ENCODE measurements around the gene FHIT. TPM values are rescaled to one million over a fixed set of nuclear protein-coding genes. Genes with fewer than 3 reads are reported as not detected.

The FHIT gene
- total RNA-seq, 1 experiment from 2014 or later: 20.1 TPM

- Mint-ChIP-seq H3K27ac (ENCODE audit: low read depth, unreplicated experiment) (no peak overlapping the region), H3K4me1 (ENCODE audit: insufficient read depth, unreplicated experiment) (peaks cover 33% of the 10 kb centered on the region), H3K36me3 (ENCODE audit: insufficient read depth, unreplicated experiment) (no peaks in the 10 kb centered on the region), H3K4me3 (ENCODE audit: unreplicated experiment) (no peak overlapping the region), H3K9me3 (ENCODE audit: unreplicated experiment) (no peaks in the 10 kb centered on the region), H3K27me3 (ENCODE audit: insufficient read depth, unreplicated experiment) (no peaks in the 10 kb centered on the region)
- BruUV-seq (replicated peaks): no TSS peak
- intact Hi-C loops (cut with micrococcal nuclease): no loop called here
- no peak for TF ChIP-seq CTCF (IDR thresholded peaks at IDR 0.05; ENCODE audit: unreplicated experiment)
- ChIA-PET CTCF (no interaction called here), POLR2A (no interaction called here)
- no peak for DNase-seq (ENCODE audit: unreplicated experiment)
Measured at GRCh38 chr3:59880717-59881116, 1370.5 kb downstream of the FHIT start.

DNA sequence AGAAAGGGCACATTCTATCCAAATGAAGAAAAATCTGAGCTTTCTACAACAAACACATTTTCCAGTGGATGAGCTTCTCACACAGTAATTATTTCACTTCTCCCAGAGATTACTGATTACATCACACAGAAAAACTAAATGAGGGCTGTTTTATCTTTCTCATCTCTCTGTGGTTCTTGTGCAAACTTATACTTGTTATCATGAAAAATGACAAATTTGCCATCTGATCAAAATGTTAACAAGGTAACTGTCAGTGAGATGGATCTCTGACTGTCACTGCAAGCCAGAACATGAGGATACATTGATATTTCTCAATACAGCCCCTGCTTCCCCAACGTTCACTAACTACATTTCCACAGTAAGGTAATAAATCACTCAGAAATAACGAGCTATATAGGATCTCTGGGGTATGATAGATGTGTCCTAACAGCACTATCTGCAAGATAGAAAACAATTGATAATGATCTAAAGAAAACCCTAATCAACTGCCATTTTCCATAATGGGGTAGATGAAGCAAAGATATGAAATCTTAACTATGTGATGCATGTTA is 1372.1 kb downstream of the FHIT start:
- DNase-seq (ENCODE audit: unreplicated experiment): no peak
- no peak for TF ChIP-seq CTCF (IDR thresholded peaks at IDR 0.05; ENCODE audit: unreplicated experiment)
- BruUV-seq (replicated peaks): no TSS peak
- peaks cover 33% of the 10 kb centered on the region for H3K4me1 Mint-ChIP-seq (ENCODE audit: insufficient read depth, unreplicated experiment)
- no peak overlapping the region for H3K4me3 Mint-ChIP-seq (ENCODE audit: unreplicated experiment)
- no peaks in the 10 kb centered on the region for H3K27me3 Mint-ChIP-seq (ENCODE audit: insufficient read depth, unreplicated experiment)
- H3K36me3 Mint-ChIP-seq (ENCODE audit: insufficient read depth, unreplicated experiment): no peaks in the 10 kb centered on the region
- no peak overlapping the region for H3K27ac Mint-ChIP-seq (ENCODE audit: low read depth, unreplicated experiment)
- H3K9me3 Mint-ChIP-seq (ENCODE audit: unreplicated experiment): no peaks in the 10 kb centered on the region
- ChIA-PET CTCF (interaction anchor here (0.6 to 1.3 kb wide), 7 partner anchors 21 to 1503 kb away, joined by 3 to 6 read pairs (median 4); no protein-coding TSS in a partner anchor), POLR2A (interaction anchor here (0.6 to 1.9 kb wide), 5 partner anchors 9 to 775 kb away, joined by 3 to 6 read pairs (median 3); no protein-coding TSS in a partner anchor)
- intact Hi-C loops (cut with micrococcal nuclease): no loop called here

GRCh38 chr3:59878038-59878427 is 1373.2 kb downstream of the FHIT start:
- Mint-ChIP-seq H3K27me3 (ENCODE audit: insufficient read depth, unreplicated experiment) (no peaks in the 10 kb centered on the region), H3K4me1 (ENCODE audit: insufficient read depth, unreplicated experiment) (peaks cover 40% of the 10 kb centered on the region), H3K4me3 (ENCODE audit: unreplicated experiment) (no peak overlapping the region), H3K27ac (ENCODE audit: low read depth, unreplicated experiment) (peak overlapping the region; percentile 33), H3K36me3 (ENCODE audit: insufficient read depth, unreplicated experiment) (no peaks in the 10 kb centered on the region), H3K9me3 (ENCODE audit: unreplicated experiment) (no peaks in the 10 kb centered on the region)
- BruUV-seq (replicated peaks): no TSS peak
- peak; percentile 66 for DNase-seq (ENCODE audit: unreplicated experiment)
- no peak for TF ChIP-seq CTCF (IDR thresholded peaks at IDR 0.05; ENCODE audit: unreplicated experiment)
- CTCF ChIA-PET: interaction anchor here (0.5 to 1.3 kb wide), 2 partner anchors 20 to 120 kb away, joined by 4 to 6 read pairs; no protein-coding TSS in a partner anchor
- POLR2A ChIA-PET: interaction anchor here (0.6 to 1.9 kb wide), 2 partner anchors 10 to 1014 kb away, joined by 3 to 6 read pairs; no protein-coding TSS in a partner anchor
- intact Hi-C loops (cut with micrococcal nuclease): no loop called here

GRCh38 chr3:59877263-59878037 is 1373.8 kb downstream of the FHIT start:
- Mint-ChIP-seq H3K4me1 (ENCODE audit: insufficient read depth, unreplicated experiment) (peaks cover 40% of the 10 kb centered on the region), H3K27me3 (ENCODE audit: insufficient read depth, unreplicated experiment) (no peaks in the 10 kb centered on the region), H3K27ac (ENCODE audit: low read depth, unreplicated experiment) (peak overlapping the region; percentile 33), H3K4me3 (ENCODE audit: unreplicated experiment) (no peak overlapping the region), H3K36me3 (ENCODE audit: insufficient read depth, unreplicated experiment) (no peaks in the 10 kb centered on the region), H3K9me3 (ENCODE audit: unreplicated experiment) (no peaks in the 10 kb centered on the region)
- TF ChIP-seq CTCF (IDR thresholded peaks at IDR 0.05; ENCODE audit: unreplicated experiment): no peak
- no TSS peak for BruUV-seq (replicated peaks)
- no peak for DNase-seq (ENCODE audit: unreplicated experiment)
- ChIA-PET CTCF (interaction anchor here (1.3 kb wide), 1 partner anchor 20 kb away, joined by 6 read pairs; no protein-coding TSS in a partner anchor), POLR2A (interaction anchor here (0.6 to 1.9 kb wide), 2 partner anchors 10 to 1013 kb away, joined by 3 to 6 read pairs; no protein-coding TSS in a partner anchor)
- intact Hi-C loops (cut with micrococcal nuclease): no loop called here

Measured in MCF 10A (cell line).